Fibroblast of skin of scalp (primary cell): ENCODE measurements around the gene RND2.

Experiments
- DNase-seq: peaks from one replicate; pipeline ENCODE4 v3.0.0-alpha.2; 2013

RND2 gene

DNA sequence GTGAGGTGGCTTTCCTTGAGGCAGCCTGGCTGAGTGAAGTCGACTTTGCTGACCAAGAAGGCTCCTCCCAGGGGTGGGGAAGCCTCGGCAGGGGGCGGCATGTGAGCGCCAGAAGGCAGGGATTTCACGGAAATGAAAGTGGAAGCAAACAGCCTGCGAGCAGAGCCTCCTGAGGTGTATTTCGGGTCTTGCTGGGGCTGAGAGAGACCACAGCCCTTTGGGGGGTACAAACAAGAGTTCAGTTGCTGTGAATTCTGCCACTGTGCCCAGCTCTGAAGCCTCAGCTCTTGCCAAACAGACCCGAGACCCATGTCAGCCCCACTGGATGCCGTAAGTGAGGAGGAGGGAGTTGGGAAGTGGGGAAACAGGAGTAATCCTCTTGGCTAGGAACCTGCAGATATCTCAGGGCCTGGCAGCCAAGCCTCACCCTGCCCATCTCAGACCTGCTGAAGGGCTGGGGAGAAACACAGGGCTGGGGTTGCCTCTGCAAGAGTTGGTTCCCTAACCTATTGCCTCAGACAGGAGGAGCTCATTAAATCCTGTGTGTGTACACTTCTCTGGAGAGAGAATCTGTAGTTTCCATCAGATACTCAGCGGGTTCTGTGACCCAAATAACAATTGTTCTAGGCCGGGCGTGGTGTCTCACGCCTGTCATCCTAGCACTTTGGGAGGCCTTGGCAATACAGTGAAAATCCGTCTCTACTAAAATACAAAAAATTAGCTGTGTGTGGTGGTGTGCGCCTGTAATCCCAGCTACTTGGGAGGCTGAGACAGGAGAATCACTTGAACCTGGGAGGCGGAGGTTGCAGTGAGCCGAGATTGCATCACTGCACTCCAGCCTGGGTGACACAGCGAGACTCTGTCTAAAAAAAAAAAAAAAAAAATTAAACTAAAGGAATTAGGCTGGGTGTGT lies 18.1 kb upstream of the RND2 start, which contains the start of gene IFI35:
TSS of gene IFI35 (plus strand) at position 146 of the 913 bp plus-strand sequence. CDS start at position 310, 164 bp downstream.
- peak; percentile 83 for DNase-seq

DNA sequence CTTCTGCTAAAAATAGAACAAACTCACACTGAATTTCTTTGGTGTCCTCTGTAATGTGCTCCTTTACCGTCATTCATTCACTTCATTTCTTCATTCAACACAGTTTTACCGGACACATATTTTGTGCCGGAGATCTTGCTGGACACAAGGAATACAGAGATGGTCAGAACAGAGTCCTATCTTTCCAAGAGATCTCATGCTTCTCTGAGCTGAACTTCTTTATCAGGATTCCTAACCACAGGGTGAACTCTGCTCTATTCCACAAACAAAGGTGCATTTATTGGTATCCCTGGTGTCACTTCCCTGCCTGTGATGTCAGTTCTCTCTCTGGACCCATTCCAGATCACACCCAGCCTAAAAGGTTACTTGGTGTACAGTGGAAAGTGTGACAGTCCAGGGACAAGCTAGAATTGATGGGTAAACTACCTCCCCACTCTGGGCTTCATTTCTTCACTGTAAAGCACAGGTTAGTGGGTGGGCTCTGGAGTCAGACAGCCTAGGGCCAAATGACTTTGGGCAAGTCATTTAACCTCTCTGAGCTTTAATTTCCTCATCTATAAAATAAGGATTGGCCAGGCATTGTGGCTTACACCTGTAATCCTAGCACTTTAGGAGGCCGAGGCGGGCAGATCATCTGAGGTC lies 14.2 kb upstream of the RND2 start:
- no peak for DNase-seq

DNA sequence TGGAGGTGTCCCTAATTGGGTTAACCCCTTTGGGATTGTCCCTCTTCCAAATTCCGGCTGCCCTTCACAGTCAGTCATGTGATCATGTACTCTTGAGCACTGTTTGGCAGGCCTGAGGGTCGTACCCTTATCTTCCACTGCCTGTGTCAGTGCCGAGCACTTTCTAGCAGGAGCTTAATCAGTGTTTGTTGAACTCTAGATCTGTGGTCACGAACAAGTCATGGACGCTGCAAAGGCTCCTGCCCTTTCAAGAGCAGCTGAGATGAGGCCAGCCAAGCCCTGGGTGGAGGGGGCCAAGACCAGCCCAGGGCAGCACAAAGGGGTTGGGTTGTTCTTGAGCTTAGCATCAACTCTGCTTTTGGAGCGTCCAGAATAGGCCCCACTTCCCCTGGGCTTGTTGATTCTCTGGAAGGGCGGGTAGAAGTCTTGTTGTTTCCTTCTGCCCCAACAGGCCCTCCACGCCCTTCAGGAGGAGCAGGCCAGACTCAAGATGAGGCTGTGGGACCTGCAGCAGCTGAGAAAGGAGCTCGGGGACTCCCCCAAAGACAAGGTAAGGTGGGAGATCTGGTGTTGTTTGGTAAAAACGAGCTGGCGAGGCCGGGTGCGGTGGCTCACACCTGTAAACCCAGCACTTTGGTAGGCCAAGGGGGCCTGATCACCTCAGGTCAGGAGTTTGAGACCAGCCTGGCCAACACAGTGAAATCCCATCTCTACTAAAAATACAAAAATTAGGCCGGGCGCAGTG lies 13.1 kb upstream of the RND2 start:
- no peak for DNase-seq

DNA sequence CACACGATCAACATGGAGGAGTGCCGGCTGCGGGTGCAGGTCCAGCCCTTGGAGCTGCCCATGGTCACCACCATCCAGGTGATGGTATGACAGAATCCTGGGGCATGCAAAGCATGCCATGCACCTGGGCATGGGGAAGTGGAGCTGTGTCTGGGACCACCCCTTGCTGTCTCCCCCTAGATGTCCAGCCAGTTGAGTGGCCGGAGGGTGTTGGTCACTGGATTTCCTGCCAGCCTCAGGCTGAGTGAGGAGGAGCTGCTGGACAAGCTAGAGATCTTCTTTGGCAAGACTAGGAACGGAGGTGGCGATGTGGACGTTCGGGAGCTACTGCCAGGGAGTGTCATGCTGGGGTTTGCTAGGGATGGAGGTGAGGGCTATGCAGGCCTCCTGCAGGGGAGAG lies 11.7 kb upstream of the RND2 start:
- DNase-seq: no peak

DNA sequence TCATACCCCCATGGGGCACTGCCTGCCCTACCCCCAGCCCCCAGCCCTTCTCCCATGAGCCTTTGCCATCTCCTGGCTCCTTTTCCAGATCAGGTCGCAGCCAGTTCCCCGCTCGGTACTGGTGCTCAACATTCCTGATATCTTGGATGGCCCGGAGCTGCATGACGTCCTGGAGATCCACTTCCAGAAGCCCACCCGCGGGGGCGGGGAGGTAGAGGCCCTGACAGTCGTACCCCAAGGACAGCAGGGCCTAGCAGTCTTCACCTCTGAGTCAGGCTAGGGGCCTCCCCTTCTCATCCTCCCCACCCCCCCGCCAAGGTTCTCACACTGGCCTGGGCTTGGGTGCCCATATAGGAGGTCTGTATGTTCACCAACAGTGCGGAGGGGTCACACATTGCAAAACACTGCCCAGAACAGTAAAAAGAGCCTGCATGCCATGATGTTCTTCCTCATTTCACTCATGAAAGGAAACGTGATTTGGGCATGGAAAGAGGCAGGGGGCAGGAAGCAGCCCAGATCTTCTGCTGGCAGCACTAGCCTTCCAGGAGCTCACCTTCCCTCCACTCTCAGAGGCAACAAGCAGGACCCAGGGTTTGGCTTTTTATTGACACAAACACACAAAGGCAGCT lies 10.9 kb upstream of the RND2 start:
- no peak for DNase-seq

DNA sequence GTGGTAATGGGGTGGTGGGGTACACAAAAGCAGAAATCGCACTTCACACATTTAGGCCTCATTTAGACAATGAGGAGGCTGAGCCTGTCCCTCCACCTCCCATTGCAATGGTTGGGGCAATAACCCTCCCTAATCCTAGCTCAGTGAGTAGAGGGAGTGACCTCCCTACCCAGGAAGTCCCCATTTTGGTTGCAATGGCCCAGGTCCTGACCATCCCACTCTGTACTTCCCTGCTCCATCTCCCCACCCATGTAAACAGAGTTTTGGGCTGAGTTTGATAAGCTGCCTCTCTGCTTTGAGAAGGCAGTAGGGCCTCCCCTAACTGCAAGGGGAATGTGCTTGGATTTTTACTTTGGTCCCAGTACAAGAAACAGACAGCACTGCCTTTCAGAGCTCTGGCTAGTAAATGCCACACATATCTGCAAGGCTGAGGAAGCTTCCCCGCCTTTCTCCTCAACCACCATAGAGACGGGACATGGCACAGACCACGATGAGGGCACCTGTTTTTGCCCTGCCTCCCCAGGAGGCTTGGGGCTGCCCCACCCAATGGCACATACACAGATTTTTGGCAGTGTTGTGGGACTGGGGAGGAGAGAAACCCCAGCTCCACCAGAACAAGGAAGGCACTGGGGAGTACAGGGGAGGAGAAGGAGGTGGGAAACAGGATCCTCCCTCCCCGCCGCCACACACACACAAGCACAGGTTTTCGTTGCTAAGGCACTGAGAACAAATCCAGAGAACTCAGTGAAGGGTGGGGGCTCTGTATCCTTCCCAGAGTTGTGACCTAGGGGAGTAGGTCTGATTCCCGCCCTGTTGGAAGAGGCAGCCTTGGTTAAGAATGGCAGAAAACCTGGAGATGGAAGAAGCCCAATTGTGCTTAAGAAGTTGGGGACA lies 10.1 kb upstream of the RND2 start:
- DNase-seq: no peak

DNA sequence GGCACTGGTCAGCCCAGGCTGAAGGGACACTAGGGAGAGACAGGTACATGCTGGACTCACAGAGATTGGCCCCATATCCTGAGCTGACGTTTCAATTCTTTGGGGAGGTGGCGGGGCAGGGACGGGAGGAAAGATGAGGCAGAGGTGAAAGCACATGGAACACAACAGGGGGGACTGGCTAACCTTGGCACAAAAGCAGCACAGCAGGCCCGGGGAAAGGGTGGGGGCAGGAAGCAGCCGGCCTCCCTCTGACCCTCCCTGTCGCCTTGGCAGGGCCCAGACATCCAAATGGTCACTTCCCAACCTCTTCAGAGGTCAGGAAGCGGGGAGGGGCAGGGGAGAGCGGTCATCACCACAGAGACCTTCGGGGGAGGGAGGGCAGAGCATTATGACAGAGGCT lies 9.5 kb upstream of the RND2 start:
- DNase-seq: no peak

DNA sequence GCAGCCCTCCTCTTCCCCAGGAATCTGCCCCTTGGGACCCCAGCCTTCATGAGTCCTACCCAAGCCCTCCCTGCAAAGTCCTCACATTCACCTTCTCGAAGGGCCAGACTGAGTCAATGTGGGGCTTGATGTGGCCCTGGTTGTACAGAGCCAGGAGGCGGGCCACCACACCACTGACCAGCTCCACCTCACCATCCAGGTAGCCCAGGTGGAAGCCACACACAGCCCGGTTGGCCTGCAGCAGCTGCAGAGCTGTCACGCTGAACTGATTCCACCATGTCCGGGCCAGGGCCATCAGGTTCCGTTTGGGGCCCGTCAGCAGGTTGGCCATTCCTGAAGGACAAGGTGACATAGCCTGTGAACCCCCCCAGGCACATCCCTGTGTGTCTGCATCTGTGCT lies 8.8 kb upstream of the RND2 start:
- no peak for DNase-seq

DNA sequence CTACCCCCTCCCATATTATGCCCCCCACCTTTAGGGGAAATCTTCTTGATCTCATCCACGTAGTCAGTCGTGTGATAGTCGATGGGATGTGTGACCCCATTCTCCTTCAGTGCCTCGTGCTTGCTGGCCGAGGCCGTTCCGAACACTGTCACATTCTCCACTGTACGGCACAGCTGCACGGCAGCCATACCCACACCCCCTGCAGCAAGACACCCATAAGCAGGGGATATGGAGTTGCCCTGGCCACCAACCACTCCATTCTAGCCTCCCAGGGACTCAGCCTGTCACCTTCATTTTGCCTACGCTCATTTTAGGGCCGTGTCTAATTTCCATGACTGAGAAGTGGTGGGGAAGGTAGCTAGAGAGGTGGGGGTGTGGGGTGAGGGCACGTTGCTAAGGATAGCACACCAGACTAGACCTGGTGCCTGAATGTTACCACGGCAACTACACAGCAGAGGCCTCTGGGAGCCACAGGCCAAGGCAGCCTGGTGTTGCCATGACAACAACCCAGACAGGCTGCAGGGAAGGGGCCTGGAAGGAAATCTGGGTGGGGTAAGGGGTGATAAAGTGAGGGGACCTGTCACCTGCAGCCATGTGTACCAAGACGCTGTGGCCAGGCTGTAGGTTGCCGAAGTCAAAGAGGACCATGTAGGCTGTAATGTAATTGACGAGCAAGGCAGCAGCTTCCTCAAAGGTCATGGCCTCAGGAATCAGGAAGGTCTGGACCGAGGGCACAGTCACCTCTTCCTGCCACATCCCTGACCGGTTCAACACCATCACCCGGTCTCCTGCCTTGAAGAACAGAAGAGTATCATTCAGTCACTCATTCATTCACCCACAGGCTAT lies 6.8 kb upstream of the RND2 start:
- no peak for DNase-seq

DNA sequence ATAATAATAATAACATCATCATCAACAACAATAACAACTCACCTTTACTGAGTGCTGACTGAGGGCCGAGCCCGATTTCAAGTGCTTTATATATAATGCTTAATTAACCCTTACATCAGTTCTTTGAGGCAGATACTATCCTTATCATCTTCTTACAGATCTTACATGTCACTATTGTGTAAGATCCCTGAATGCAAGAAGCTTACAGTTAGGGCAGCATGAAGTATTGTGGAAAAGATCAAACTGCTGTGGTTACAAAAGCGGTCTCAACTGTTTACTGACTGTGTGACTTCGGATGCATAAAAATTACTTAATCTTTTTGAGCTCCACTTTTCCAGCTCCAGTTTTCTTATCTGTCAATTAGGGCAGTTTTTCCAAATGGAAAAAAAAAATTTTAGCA lies 6.1 kb upstream of the RND2 start:
- DNase-seq: no peak

DNA sequence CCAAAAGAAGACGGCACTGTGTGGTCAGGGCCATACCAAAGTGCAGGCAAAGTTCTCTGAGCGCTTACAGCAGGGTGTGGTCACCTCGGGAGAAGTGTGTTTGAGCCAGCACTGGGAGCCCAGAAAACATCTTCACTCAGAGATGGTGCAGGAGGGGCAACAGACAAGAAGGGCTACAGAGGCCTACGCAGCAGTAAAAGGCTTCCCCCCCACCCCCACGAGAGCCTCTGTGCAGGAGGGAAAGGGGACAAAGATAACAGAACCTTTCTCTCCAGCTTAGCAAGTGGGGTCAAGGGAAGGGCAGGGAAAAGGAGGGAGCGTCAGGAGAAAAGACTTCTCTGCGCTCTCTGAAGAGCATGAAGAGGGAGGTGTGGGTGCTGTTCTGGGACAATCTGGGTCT lies 5.6 kb upstream of the RND2 start:
- DNase-seq: no peak

DNA sequence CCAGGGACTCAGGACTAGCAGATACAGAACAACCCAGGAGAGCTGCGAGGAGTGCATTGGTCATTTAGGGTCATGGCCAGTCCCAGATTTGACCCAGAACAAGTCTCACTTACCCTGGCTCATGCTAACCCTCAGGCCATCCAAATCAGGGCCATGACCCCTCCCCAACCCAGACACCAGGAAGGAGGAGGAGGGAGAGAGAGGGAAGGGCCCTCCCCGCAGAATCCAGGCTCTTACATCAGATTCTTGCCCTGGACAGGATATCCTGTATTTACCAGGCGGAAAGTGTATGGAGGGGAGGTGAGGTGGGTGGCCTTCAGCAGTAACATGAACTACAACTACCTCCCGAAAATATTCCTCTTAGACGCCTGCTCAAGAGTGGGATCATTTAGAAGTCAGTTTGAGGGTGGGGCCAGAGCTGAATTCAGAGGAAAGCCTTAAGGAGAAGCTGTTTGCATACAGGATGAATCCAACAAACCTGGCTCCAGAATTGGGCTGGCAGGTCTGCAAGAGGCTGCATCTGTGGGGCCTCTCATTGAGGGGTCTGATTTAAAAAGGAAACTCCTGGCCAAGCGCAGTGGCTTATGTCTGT lies 4.9 kb upstream of the RND2 start:
- no peak for DNase-seq

DNA sequence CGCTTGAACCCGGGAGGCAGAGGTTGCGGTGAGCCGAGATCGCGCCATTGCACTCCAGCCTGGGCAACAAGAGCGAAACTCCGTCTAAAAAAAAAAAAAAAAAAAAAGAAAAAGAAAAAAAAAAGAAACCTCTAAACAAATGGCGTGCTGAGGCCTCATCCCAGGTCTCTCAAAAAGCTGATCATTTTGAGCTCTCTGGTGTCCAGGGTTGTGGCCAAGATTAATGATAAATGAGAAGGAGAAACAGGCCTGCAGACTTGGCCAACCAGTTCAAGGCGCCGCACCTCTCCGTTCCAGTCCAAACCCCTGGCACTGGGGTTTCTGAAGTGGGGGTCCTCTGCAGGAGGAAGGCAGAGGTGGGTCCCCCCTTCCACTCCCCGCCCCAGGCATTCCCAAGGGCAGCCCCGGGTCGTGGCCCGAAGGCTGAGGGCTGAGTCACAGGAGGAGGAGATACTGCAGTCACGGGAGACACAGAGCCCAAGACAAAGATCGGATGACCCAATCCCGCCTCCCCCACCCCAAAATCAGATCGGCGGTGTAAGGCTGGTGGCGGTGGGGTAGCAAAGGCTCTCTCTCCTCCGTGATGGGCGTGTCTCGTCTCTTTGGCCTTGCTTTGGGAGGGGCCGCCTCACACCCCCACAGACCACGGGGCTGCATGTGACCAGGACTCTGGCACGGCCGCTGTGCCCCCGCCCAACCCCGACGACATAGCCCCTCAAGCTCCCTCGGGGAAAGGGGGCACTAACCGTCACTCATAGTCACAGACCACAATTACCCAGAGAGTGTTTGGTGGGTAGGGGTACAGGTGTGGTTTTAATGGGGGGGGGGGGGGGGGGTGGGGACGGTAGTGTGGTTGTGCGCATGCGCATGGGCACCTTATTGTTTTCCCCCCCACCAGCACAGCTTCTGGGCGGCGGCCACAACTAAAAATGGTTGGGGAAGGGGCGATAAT lies 4.0 kb upstream of the RND2 start:
- DNase-seq: peak; percentile 69

DNA sequence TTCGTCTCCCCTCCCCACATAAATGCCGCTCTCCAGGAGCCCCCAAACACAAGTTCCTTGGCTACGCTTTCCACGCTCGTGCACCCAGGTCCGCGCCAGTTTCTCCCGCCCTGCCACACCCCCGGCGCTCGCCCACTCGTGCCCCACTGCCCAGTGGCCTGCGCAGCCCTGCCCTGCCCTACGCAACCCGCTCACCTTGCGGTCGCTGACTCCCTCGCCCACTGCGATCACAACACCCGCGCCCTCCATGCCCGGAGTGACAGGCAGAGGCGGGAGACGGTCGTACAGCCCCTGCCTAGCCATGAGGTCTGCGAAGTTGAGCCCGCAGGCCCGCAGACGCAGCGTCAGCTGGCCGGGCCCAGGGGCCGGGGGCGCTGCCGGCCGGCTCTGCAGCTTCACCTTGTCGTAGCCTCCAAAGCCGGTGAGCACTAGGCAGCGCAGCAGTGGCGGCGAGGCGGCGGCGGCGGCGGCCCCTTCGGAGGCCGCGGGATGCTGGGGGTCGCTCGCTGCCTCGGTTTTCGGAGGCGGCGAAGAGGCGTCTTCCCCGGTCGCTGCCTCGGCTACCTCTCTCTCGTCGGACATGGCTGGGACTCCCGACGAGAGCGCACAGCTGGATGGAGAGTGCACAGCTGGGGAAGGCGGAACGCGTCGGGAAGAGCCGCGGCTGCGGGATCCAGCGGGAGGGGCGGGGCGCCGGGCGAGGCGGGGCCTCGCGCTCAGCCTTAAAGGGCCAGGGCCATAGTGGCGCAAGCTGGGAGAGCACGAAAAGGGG lies 3.1 kb upstream of the RND2 start, which contains the start of gene VAT1:
TSS of gene VAT1 (minus strand) at position 645 of the 772 bp plus-strand sequence. CDS start at position 582, 63 bp downstream.
- DNase-seq: peak; percentile 76

DNA sequence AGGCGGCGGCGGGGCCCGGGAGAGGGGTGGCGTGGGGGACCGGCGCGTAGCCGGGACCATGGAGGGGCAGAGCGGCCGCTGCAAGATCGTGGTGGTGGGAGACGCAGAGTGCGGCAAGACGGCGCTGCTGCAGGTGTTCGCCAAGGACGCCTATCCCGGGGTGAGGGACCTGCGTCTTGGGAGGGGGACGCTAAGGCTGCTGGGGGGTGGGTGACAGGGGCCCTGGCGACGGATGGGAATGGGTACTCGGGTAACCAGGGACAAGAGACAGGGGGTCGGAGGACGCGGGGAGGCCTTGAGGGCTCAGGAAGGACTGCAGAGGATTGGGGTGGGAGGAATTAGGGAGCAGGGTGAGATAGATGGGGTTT lies 243 bp downstream of the RND2 start:
- DNase-seq: no peak

DNA sequence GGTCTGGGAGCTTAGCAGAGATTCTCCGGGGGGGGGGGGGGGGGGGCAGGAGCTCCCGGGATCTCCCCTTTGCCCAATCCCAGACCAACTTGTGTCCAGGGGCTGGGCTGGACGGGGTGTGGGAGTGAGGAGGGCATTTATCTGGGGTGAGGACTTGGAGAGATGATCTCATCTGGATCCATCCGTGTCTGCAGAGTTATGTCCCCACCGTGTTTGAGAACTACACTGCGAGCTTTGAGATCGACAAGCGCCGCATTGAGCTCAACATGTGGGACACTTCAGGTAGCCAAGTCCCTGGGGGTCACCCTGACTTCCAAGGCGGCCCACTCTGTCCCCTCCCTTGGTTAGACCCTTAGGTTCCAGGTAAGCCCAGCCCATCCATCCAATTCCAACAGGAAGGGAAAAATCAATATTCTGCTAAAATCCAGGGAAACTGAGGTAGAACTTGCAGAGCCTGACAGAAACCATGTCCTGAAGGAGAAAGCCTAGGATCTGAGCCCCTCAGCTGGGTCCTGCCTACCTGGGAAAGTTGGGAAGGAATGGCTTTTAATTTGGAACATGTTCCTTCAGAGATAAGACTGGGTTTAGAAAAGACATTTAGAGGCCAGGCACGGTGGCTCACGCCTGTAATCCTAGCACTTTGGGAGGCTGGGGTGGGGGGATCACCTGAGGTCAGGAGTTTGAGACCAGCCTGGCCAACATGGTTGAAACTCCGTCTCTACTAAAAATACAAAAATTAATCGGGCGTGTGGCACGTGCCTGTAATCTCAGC lies 921 bp downstream of the RND2 start:
- DNase-seq: no peak

DNA sequence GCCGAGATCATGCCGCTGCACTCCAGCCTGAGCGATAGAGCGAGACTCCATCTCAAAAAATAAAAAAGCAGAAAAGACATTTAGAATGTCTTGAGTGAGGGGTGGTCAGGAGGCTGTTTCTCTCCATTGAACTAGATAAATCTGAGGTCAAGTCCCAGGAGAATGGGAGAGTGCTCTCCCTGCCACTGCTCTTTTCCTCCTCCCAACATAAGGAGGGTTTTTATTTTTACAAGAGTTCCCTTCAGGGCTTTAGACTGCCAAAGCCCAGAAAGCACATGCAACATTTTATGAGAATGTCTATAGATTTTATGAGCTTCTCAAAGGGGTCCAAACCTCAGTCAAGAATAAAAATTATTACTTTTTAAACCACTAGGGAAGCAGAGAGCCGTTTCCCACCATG lies 1.6 kb downstream of the RND2 start:
- DNase-seq: no peak
